H1 (cell line): ENCODE data around the gene STIL. TPM values are rescaled to one million over a fixed set of nuclear protein-coding genes. Genes with fewer than 3 reads are reported as not detected.

Source experiments
- ATF3 ChIP-seq: IDR thresholded peaks from 2 replicates; pipeline ENCODE4 v1.6.1; 2011; ENCODE audit warnings: low read depth, mild to moderate bottlenecking, low read length; ENCODE audit not compliant: insufficient read depth
- BRCA1 ChIP-seq: IDR thresholded peaks from 2 replicates; pipeline ENCODE4 v1.6.1; 2012; ENCODE audit warnings: low read depth, low read length, improper control_type of control experiment
- CHD1 ChIP-seq: IDR thresholded peaks from 2 replicates; pipeline ENCODE4 v1.6.1; 2012; ENCODE audit warnings: low read depth, low read length, improper control_type of control experiment
- RNF2 ChIP-seq: fragments of 200-900, 300-1000 bp; sonication (generic); IDR thresholded peaks from 2 replicates; pipeline ENCODE4 v1.7.1; 2016; ENCODE audit warnings: borderline replicate concordance, low read depth, mild to moderate bottlenecking, antibody characterized with exemption, low read length; ENCODE audit not compliant: poor library complexity, severe bottlenecking; ENCODE audit errors: missing control alignments
- USF2 ChIP-seq: IDR thresholded peaks from 2 replicates; pipeline ENCODE4 v1.6.1; 2011; ENCODE audit warnings: low read length, improper control_type of control experiment
- polyA plus RNA-seq, 7 experiments: library from polyadenylated mRNA; depleted of rRNA in 3 of 7; stranded (reverse) in 5 of 7; unstranded in 2 of 7; fragments of >200 nt in 5 of 7; fragments of 200-250 nt in 2 of 7; gene quantifications; 1 replicate in 5 of 7; 2 replicates in 1 of 7; 4 replicates in 1 of 7; pipeline versions ENCODE4 v1.2.1 to v1.2.3, GENCODE V29; 2011 to 2013; ENCODE audit warnings: missing spikeins in 2 of 7, mixed read lengths in 2 of 7
- total RNA-seq: library from RNA; stranded (reverse); fragmentation: NEBNext Ultra II Directional; extraction: Animal tissue kit (Norgen Biotek cat#: 25700); gene quantifications from 2 replicates; pipeline ENCODE4 v1.2.1, GENCODE V29; 2021

Gene STIL
- total and polyA plus RNA-seq, 2 of the 8 experiments (the other 6 are each of a cell fraction or from before 2014, with no cell fraction given), result 13.6 to 25.1 TPM

- no peak for TF ChIP-seq RNF2
- TF ChIP-seq ATF3, result no peak
- no peak for TF ChIP-seq BRCA1
- no peak for TF ChIP-seq USF2
- no peak for TF ChIP-seq CHD1
Measured at GRCh38 chr1:47333578-47333921, 19.6 kb upstream of the STIL start, which contains the start of gene CMPK1 (continued).
